GM20000 (cell line): ENCODE data around the gene CDH13.

Experiments used
- DNase-seq: peaks from one replicate; pipeline ENCODE4 v3.0.0; 2012; ENCODE audit warnings: low spot score
- TF ChIP-seq, protein P1 (sequence below): IDR thresholded peaks from 2 replicates; pipeline ENCODE4 v1.5.1; 2012; ENCODE audit warnings: mild to moderate bottlenecking, control low read depth; ENCODE audit errors: extremely low read depth, missing control alignments

CDH13 gene

GRCh38 chr16:83762992-83763358 is 1136.2 kb downstream of the CDH13 start:
- TF ChIP-seq, protein P1, sequence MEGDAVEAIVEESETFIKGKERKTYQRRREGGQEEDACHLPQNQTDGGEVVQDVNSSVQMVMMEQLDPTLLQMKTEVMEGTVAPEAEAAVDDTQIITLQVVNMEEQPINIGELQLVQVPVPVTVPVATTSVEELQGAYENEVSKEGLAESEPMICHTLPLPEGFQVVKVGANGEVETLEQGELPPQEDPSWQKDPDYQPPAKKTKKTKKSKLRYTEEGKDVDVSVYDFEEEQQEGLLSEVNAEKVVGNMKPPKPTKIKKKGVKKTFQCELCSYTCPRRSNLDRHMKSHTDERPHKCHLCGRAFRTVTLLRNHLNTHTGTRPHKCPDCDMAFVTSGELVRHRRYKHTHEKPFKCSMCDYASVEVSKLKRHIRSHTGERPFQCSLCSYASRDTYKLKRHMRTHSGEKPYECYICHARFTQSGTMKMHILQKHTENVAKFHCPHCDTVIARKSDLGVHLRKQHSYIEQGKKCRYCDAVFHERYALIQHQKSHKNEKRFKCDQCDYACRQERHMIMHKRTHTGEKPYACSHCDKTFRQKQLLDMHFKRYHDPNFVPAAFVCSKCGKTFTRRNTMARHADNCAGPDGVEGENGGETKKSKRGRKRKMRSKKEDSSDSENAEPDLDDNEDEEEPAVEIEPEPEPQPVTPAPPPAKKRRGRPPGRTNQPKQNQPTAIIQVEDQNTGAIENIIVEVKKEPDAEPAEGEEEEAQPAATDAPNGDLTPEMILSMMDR, result no peak

GRCh38 chr16:83768986-83769385 is 1142.2 kb downstream of the CDH13 start:
- DNase-seq, result no peak
- TF ChIP-seq, protein P1, result no peak

More at GRCh38 chr16:83762992-83763358, 1136.2 kb downstream of the CDH13 start:
- DNase-seq, result no peak

DNA sequence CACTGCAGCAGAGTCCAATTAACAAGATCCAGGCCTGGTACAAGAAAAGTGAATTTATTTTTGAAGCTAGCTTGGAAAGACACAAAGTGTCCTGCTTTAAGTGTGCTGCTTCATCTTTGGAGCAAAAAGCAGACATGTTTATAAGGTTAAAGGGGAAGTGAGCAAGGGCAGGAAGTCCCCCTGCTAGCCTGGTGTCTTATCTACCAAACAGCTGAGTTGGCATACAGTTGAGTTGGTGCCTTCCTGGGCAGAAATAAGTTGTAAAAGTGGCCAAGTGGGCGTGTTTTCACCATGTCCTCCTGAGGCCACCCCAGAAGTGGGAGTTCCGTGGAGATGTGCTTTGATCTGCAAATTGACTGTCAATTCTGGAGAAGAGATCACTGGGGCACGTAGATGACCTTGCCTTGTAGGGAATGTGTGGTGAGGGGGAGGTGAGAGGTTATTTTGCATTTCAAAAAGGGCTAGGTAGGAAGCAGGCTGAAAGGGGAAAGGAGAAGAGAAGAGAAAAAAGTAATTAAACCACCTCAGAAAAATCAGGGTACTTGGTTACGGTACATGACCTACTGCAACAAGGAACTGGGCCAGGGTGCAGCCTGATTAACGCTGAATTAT is 1142.7 kb downstream of the CDH13 start:
- TF ChIP-seq, protein P1, result no peak
- no peak for DNase-seq

GRCh38 chr16:83771306-83771942 is 1144.7 kb downstream of the CDH13 start:
- TF ChIP-seq, protein P1, result no peak
- no peak for DNase-seq

DNA sequence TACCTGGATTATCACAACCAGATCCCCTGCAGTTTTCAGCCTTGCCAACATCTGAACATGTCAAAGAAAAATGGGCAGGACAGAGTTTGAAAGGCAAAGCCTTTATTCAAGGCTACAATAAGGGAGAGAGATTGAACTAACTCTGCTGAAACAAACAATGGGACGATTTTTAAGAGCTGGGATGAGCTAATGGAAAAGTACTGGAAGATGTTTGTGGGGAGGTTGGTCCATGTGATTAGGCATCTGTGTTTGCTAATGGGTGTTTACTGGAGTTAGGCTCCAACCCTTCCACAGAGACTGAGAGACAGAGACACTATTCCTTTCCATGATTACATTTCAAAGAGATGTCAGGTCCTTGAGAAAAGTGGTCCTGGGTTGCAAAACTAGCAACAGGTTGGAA is 1146.0 kb downstream of the CDH13 start:
- TF ChIP-seq, protein P1, result no peak
- no peak for DNase-seq

- TF ChIP-seq, protein P1, result no peak
- DNase-seq, result no peak
Observed at GRCh38 chr16:83774066-83774465, 1147.3 kb downstream of the CDH13 start.

DNA sequence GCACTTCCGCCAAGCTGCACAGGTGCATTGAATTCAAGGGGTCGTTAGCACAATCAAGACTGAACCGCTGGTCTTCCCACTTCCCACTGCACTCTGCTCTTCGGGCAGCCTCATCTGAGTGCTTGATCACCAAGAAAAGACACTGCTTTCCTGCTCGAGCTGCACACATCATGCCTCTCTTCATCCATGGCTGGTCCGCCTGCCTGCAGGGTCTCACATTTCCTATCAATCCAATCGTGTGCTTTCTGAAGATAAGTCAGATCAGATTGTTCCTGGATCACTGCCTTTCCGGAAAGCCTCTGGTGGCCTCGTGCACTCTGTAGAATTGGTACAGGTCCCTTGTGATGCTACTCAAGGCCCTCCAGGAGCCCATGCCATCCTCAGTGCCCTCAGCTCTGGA is 1150.2 kb downstream of the CDH13 start:
- DNase-seq, result no peak

More for the DNA sequence above, 1150.2 kb downstream of the CDH13 start:
- TF ChIP-seq, protein P1, result no peak
